DMS79 treated with DMSO at 0.1 percent for 48 hours (cell line): ENCODE measurements around the gene BRSK2.

Source experiments
- DNase-seq: peaks from one replicate; lab custom pipeline; 2025; lab: John Stamatoyannopoulos, UW

BRSK2 gene

DNA sequence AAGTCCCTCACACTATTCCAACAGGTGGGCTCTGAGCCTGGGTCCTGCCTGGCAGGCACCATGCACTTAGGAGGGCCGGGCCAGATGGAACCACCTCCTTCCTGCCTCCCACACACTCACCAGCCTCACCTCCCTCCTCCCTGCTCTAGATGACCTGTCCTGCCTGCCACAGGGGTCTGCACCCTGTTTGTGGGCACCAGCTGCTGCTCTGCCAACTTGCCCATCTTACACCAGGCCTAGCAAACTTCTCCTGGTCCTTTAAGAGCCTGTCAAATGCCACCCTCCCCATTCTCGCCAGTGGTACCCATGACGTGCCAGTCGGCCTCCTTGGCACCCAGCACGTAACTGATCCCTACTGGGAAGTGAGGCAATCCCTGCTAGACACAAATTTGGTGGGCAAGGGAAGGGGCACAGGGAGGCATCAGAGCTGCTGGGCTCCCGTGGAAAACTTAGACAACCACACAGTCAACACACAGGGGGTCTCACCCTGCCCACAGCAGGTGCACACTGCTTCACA lies 93.8 kb downstream of the BRSK2 start:
- DNase-seq: no peak

DNA sequence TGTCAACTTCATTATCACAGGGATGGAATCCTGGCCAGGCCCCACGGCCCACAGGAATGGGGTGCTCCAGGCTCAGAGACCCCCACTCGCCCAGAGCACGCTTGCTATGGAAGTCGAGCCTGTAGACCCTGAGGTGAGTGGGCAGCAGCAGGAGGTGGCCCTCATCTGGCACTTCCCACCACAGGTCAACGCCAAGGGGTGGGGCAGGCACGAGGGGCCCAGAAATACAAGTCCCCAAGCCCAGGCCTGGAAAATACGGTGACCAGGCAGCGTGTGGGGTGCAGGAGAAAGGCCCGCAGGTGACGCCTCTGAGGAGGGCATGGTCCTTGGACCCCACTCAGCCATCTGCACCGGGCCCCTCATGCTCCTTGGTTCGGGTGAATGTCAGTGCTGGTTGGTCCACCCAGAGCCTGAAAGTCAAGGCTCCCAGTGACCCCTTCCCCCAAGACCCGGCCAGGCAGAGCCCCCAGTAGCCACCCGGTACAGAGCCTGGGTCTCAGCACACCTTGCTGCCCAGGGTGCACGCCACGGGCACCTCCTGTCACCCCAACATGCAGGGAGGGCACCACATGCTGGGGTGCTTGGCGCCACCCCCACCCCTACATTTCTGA lies 94.4 kb downstream of the BRSK2 start:
- no peak for DNase-seq

DNA sequence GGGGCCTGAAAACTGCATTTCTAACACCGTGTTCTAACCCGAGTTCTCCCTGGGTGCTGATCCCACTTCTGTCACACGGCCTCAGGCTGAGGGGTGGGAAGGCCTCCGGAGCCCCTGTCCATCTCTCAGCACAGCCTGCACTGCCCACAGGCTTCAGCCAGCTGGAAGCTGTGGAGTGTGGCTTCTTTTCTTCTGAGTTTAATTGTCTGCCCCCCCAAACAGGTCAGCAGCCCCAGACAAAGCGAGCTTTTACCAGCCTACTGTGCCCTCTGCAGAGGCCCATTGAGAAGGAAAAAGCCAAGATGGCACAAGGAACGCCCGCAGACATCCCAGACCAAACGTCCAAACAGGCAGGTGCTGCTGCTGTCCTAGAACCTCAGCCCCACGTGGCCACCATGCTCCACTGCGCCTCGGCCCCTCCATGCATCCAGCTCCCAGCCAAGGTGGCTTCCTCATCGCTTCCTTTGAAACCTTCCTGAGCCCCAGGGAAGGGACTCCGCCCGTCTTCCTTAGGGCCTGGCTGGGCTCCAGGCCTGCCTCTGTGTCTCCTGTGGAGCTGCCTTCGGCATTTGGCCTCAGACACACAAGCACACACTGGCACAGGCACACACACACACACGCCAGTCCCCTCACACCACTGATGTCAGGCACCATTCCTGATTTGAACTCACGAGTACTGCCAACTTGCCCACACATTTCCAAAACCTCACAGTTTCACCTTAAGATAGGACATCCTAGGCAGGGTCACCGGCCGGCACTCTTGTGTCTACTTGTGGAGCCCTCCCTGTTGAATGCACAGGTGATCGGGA lies 95.2 kb downstream of the BRSK2 start:
- no peak for DNase-seq

DNA sequence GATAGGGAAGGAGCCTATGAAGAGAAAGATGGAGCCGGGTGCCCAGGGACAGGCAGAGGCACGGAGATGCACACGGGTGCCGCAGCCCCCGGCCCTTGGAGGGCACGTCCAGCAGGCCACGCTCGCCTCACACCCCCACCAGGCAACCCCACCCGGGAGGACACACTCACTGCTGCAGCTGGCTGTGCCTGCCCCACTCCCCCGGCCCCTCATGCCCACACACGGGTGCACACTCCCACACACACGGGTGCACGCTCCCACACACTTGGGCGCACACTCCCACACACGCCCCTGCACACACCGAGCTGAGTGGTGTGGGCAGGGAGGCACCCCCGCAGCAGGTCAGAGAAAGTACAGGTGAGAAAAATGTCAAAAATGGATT lies 95.8 kb downstream of the BRSK2 start:
- no peak for DNase-seq

DNA sequence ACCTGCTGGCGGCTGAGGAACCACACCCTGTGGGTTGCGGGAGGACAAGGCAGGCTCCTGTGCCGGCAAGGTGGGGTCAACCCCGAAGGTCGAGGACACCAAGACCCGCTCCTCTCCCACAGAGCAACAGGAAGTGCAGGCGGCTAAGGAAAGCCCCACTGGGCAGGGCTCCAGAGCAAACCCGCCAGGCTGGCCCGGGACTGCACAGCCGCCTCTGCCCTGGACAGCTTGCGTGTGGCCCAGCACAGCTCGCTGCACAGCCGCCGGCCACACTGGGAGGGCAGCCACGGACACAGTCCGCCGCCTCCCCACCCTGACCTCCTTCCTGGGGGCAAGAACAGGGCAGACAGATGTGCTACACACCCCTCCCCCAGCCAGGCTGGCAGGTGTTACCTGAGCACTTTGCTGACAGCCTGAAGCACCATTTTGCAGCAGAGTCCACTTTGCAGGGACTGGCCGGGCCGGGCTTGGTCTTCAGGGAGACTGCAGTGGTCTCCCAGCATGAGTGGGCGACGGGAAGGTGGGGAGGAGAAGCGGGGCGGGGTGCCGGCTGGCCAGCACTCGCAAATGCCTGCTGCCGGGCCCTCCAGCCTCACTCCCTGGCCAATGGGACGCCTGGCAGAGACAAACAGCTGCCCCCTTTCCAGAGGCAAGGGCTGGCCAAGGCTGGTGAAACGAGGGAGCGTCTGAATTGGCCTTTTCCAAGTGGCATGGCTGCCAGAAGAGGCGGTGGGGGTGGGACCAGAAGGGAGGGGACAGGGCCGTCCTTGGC lies 96.5 kb downstream of the BRSK2 start, which contains the start of gene MOB2:
TSS of gene MOB2 (minus strand) at position 726 of the 772 bp plus-strand sequence. CDS start at position 503, 223 bp downstream.
- DNase-seq: peak; percentile 15

DNA sequence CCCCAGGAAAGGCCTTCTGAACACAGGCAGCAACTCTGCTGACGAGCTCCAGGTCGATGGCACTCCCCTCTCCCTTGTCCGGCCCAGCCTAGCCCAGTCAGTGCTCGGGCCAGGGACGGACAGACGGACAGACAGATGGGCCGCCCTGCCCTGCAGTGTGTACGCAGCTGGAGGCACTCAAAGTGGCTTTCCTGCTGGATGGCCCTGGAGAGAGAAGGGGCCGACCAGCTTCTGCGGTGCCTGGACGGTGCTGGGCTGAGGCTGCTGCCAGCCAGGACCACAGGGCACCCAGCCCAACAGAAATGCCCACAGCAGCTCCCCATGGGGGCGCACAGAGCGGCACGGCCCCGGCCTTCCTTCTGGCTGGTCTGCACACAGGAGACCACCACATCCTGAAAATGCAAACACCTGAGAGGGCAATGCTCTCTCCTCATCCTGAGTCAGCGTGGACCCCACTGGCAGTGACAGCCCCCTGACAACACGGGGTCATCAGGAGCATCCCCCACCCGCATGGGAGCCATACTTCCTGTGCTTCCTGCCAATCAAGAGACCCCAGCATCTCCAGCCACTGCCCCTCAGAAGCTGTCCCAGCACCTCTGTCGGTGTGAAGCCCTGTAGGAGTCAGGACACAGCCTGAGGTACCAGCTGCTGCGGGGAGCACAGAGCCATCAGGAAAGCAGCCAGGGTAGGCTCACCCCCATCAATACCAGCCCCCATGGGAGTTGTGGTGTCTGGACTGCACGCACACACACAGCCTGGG lies 97.5 kb downstream of the BRSK2 start:
- DNase-seq: no peak

DNA sequence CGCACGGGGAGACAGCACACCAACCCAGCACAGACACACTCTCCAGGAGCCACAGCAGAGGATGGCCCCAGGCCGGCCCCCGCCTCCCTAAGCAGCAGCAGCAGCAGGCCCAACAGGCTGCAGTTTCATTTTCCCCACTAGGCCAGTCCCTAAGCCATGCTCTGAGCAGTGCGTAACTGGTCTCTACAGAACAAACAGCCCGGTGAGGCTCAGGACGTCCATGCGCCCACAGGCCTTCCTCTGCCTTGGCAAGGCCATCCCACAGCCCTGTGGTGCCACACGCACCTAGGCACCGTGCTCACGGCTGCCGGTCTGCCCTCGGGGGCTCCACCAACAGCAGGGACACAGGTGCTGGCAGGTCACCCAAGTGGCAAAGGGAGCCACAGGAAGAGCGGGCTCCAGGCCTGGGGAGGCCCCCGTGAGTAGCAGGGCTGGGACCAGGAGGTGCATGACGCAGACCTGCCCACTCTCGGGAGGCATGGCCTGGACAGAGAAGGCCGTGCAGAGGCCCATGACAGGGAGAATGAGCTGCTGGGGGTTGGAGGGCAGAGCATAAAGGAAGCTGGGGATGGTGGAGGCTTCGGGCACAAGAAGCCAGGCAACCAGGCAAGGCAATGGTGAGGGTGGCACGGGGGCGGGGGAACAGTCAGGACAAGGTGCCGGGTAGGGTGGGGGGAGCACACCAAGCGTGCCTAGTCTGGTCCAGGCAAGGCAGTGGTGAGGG lies 98.3 kb downstream of the BRSK2 start:
- DNase-seq: no peak

DNA sequence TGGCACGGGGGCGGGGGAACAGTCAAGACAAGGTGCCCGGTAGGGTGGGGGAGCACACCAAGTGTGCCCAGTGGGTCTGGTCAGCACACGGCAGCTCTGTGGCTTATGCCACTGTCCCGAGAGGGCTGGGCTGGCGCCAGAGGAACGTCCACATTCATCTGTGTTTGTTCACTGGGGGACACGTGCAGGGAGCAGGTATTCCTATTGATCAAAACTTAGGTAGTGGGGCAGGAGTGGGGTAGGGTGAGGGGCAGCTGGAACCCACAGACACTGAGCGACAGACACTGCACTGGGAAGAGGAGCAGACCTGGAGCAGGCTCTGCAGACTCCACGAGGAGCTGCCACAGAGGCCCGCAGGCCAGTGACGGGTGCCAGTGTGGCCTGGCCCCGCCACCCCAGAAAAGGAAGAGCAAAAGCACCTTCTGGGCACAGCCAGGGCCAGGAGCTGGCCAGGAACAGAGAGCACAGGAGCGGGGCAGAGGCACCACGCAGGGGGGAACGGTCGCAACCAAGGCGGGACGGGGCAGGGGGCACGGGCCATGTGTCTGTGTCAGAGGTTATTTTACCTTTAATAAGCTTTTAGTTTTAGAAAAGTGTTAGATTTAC lies 98.9 kb downstream of the BRSK2 start:
- DNase-seq: no peak

DNA sequence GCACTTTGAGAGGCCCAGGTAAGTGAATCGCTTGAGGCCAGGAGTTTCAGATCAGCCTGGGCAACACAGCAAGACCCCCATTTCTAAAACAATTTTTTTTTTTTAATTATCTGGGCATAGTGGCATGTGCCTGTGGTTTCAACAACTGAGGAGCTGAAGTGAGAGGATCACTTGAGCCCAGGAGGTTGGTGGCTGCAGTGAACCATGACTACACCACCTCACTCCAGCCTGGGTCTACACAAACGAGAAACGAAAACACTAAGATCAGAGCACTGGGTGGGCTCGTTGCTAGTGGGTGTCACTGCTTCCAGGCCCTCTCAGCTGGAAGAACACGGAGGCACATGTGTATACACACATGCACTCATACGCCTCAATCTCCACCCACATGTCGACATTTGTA lies 100.9 kb downstream of the BRSK2 start:
- no peak for DNase-seq

DNA sequence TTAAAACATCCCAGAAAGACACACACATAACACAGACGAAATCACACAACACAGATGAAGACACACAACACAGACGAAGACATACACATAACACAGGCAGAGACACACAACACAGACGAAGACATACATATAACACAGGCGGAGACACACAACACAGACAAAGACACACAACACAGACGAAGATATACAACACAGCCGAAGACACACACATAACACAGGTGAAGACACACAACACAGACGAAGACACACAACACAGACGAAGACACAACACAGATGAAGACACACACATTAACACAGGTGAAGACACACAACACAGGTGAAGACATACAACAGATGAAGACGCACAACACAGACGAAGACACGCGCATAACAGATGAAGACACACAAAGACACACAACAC lies 101.6 kb downstream of the BRSK2 start:
- DNase-seq: no peak

DNA sequence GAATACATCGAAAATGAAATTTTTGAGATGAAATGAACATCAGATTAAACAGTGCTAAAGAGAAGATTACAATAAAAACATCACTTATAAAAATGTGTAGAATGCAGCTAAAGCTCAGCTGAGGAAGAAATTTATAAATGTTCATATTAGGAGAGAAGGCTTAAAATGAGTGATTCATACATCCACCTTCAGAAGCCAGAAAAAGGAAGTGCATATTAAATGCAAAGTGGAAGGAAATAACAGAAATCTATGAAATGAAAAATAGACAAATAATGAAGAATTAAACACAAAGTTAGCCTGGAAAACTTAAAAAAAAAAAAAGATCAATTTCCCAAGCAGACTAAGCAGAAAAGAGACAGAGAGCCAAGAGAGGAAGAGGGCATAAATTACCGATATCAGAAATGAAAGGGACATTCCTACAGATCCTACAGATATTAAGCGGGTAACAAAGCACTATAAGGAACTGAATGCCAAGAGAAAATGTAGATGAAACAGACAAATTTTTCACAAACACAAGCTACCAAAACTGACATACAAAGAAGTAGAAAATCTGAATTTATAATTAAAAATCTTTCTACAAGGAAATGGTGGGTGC lies 104.0 kb downstream of the BRSK2 start:
- no peak for DNase-seq

DNA sequence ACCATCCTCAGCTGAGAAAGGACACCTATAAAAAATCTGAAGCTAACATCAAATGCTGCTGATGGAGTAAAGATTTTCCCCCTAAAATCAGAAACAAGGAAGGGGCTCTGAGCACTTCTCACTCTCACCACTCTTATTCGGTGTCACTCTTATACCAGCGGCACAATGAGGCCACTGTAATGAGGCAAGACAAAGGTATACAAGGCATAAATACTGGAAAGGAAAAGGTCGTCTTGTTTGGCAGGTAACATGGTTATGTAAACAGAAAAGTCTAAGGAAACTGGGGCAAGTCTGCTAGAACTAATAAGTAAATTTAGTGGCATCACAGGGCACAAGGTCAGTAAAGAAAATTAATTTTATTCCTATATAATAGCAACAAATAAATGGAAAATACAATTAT lies 104.9 kb downstream of the BRSK2 start:
- DNase-seq: no peak

DNA sequence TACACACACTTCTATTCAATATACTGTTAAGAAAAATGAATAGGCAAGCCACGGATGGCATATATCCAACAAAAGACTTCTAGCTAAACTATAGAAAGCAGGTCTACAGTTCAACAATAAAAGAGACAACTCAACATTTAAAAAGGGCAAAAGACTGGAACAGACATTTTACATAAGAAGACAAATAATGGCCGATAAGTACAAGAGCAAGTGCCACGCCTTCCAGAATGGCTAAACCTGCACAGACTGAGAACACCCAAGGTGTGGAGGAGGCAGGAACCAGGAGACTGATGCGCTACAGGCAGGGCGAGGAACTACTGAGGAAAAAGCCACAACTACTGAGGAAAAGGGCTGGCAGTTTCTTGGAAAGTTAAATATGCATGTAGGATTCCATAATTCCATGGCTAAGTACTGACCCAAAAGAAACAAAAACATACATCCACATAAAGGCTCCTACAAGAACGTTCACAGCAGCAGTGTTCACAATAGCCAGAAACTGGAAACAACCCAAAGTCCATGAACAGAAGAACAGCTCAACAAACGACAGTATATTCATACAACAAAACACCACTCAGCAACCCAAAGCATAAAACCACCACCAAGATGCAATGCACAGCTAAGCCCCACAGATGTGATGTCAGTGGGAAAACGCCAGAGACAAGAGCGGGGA lies 106.5 kb downstream of the BRSK2 start:
- DNase-seq: no peak

DNA sequence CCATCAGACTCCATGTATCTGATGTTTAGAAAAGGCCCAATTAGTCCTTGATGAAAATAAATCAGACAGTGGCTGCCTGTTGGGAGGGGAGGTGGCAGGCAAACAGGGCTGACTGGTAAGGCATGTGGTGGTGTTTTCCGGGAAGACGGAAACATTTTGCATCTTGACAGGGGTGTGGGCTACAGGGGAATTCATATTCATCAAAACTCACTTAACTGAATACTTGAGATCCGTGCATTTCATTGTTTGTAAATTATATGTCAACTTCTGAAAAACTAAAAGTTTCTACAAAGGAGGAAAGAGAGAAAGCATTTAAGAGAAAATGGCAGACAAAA lies 107.0 kb downstream of the BRSK2 start:
- DNase-seq: no peak

DNA sequence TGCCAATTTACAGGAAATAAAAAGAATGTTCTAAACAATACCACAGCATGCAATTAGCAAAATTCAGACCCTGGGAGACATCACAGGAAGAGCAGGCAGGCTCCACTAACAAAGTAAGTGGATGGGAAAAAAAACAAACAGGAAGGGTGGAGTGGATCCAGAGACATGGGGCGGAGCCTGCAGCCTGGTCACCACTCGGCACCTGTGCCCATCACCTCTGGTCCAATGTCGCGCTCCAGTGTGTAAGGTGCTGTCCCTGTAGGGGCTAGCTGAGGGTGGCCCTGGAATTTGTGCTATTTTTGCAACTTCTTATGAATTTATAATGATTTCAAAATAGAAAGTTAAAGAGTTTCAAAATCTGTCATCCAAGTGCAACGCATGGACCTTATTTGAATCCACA lies 107.9 kb downstream of the BRSK2 start:
- DNase-seq: no peak

DNA sequence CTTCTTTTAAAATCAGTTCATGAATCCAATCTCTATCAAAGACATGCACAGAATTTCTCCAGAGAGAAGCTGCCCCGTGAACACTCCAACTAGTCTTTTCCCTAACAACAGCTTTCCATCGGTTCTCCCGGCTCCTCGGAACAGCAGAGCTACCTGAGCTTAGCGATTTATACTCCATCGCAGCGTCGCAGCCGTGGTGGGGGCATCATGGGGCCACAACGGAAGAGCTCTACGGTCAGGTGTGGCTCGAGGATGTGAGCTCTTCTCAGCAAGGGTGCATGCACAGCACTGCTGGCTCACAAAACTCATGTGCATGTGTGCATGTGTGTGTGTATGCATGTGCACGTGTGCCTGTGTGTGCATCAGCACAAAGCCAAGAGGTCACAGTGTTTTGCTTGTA lies 108.5 kb downstream of the BRSK2 start:
- no peak for DNase-seq

DNA sequence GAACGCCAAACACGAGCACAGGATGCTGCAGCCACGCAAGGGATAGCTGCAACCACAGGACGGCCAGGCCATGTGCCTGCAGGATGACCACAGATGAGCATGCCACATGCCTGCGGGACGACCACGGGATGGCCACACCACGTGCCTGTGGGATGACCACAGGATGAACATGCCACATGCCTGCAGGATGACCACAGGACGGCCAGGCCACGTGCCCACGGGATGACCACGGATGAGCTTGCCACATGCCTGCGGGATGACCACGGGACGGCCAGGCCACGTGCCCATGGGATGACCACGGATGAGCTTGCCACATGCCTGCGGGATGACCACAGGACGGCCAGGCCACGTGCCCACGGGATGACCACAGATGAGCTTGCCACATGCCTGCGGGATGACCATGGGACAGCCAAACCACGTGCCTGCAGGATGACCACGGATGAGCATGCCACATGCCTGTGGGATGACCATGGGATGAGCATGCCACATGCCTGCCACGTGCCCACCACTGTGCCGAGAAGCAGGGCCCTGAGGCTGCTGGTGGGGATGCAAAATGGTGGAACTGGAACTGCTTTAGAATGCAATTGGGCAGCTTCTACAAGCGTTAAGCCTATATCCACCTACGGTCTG lies 109.6 kb downstream of the BRSK2 start:
- DNase-seq: no peak

DNA sequence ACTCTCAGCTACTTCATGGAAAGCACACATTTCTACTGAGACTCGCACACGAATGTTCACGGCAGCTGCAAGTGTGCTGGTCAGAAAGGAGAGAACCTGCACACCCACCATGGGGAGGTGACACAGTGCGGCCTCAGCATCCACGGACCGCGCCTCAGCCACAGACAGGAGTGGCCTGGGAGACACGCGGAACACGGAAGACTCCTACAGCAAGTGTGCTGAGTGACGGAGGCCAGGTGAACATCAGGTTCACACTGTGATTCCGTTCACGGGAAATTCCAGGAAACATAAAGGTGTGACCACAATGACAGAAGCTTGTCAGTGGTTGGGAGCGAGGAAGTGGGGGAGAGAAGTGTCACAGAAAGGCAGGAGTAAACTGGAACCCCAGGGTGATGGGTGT lies 110.2 kb downstream of the BRSK2 start:
- DNase-seq: no peak
